A549 (cell line): Measurements from ENCODE around the gene LRRC36. TPM values are rescaled to one million over a fixed set of nuclear protein-coding genes. Genes with fewer than 3 reads are reported as not detected.
"Not testable (repeated sequence)": the region's sequence is repeated elsewhere in the genome, so short reads cannot be mapped to it uniquely, and the experiment has no call there.

Experiments used
- ATAC-seq, 2 experiments: fragments of 200-7000 bp in 1 of 2; fragments of >200 bp in 1 of 2; cut with Nextera tagmentation in 1 of 2; cut with Tn5 transposase in 1 of 2; 3 replicates each; pipeline versions ENCODE4 v1.8.0 to v1.9.1; 2018 to 2020; ENCODE audit warnings: mild to moderate bottlenecking in 1 of 2, moderate library complexity in 1 of 2
- CTCF ChIA-PET: fragments of 300-600 bp; sonication (Branson Sonifier 250); formaldehyde crosslinking; extraction: SDS; loops from one replicate; lab custom pipeline; 2021; ENCODE audit warnings: antibody characterized with exemption, inconsistent platforms; lab: Yijun Ruan, JAX
- POLR2A ChIA-PET: fragments of 350-600 bp; formaldehyde crosslinking; extraction: SDS; loops from one replicate; lab custom pipeline; 2021; ENCODE audit warnings: antibody characterized with exemption, inconsistent platforms; lab: Yijun Ruan, JAX
- DNase-seq, 2 experiments: peaks; one replicate each; pipeline versions ENCODE4 v3.0.0 to v3.0.0-alpha.2; 2011 to 2016; ENCODE audit warnings: low read depth in 1 of 2, low spot score in 1 of 2
- FAIRE-seq: peaks from 2 replicates; lab custom pipeline; 2011; peaks lifted over from hg19 to GRCh38; lab: Jason Lieb, UNC
- H3K27ac ChIP-seq, 2 experiments: fragments of >200 bp; sonication (Bioruptor Twin); formaldehyde crosslinking; 3 replicates each; pipeline ENCODE4 v1.5.1; 2016 to 2017
- H3K4me1 ChIP-seq: fragments of >200 bp; sonication (Bioruptor Twin); formaldehyde crosslinking; 3 replicates; pipeline ENCODE4 v1.6.1; 2016
- H3K4me2 ChIP-seq: fragments of >200 bp; sonication (Bioruptor Twin); formaldehyde crosslinking; 3 replicates; pipeline ENCODE4 v1.6.1; 2016
- H3K4me3 ChIP-seq: fragments of >200 bp; sonication (Bioruptor Twin); formaldehyde crosslinking; 3 replicates; pipeline ENCODE4 v1.5.1; 2016
- H3K9me3 ChIP-seq: fragments of >200 bp; sonication (Bioruptor Twin); formaldehyde crosslinking; 3 replicates; pipeline ENCODE4 v1.6.1; 2016
- BHLHE40 ChIP-seq: IDR thresholded peaks from 2 replicates; pipeline ENCODE4 v1.6.1; 2012; ENCODE audit warnings: low read depth, low read length, inconsistent platforms
- CBX2 ChIP-seq: fragments of 200-600 bp; sonication (generic); IDR thresholded peaks from 2 replicates; pipeline ENCODE4 v1.6.1; 2016; ENCODE audit warnings: low read depth, mild to moderate bottlenecking, borderline replicate concordance
- CBX8 ChIP-seq: fragments of 200-600 bp; sonication (generic); IDR thresholded peaks from 2 replicates; pipeline ENCODE4 v1.6.1; 2016
- CTCF ChIP-seq: fragments of >200 bp; sonication (Bioruptor Twin); formaldehyde crosslinking; IDR thresholded peaks from 3 replicates; pipeline ENCODE4 v1.5.1; 2016
- EHF ChIP-seq: fragments of 250-450 bp; sonication (Bioruptor Pico); IDR thresholded peaks from 2 replicates; pipeline ENCODE4 v1.5.0; 2020; ENCODE audit warnings: mild to moderate bottlenecking
- ESRRA ChIP-seq: fragments of 150-350 bp; IDR thresholded peaks from 2 replicates; pipeline ENCODE4 v1.6.1; 2014; ENCODE audit warnings: mild to moderate bottlenecking, low read length, borderline replicate concordance
- FOSL2 ChIP-seq, 2 experiments: fragments of 450-650 bp in 1 of 2; fragments of >200 bp in 1 of 2; sonication (Bioruptor Twin) in 1 of 2; formaldehyde crosslinking; IDR thresholded peaks; 2 replicates each; pipeline versions ENCODE4 v1.5.0 to v1.6.1; 2016 to 2020; ENCODE audit warnings: mild to moderate bottlenecking in 1 of 2, moderate library complexity in 1 of 2
- FOXS1 ChIP-seq: fragments of 250-450 bp; sonication (Bioruptor Pico); IDR thresholded peaks from 2 replicates; pipeline ENCODE4 v1.5.0; 2020; ENCODE audit warnings: mild to moderate bottlenecking, moderate library complexity
- GATA3 ChIP-seq: IDR thresholded peaks from 2 replicates; pipeline ENCODE4 v1.6.1; 2012; ENCODE audit warnings: borderline replicate concordance
- HDAC2 ChIP-seq: fragments of 200-600 bp; sonication (generic); IDR thresholded peaks from 2 replicates; pipeline ENCODE4 v1.6.1; 2016
- HEYL ChIP-seq: fragments of 250-450 bp; sonication (Bioruptor Pico); IDR thresholded peaks from 2 replicates; pipeline ENCODE4 v1.8.0; 2021; ENCODE audit warnings: mild to moderate bottlenecking, moderate library complexity
- HOXB5 ChIP-seq: fragments of 250-450 bp; sonication (Bioruptor Pico); IDR thresholded peaks from 2 replicates; pipeline ENCODE4 v1.5.0; 2020; ENCODE audit warnings: mild to moderate bottlenecking, moderate library complexity
- JUN ChIP-seq, 2 experiments: fragments of >200 bp; sonication (Bioruptor Twin); formaldehyde crosslinking; IDR thresholded peaks; 2 replicates in 1 of 2; 3 replicates in 1 of 2; pipeline ENCODE4 v1.6.1; 2016 to 2017
- JUNB ChIP-seq: fragments of >200 bp; sonication (Bioruptor Twin); formaldehyde crosslinking; IDR thresholded peaks from 2 replicates; pipeline ENCODE4 v1.6.1; 2016
- KDM5A ChIP-seq: fragments of 200-600 bp; sonication (generic); IDR thresholded peaks from 2 replicates; pipeline ENCODE4 v1.6.1; 2016; ENCODE audit warnings: antibody characterized with exemption, mild to moderate bottlenecking
- MAZ ChIP-seq: fragments of 150-350 bp; IDR thresholded peaks from 2 replicates; pipeline ENCODE4 v1.6.1; 2014; ENCODE audit warnings: antibody characterized with exemption, low read depth, low read length, borderline replicate concordance
- MYC ChIP-seq: IDR thresholded peaks from 2 replicates; pipeline ENCODE4 v1.6.1; 2012; ENCODE audit warnings: mild to moderate bottlenecking, inconsistent platforms, low read length, improper control_type of control experiment, borderline replicate concordance
- NFE2L2 ChIP-seq: fragments of 150-350 bp; conservative IDR thresholded peaks from 2 replicates; pipeline ENCODE4 v1.6.1; 2014; ENCODE audit warnings: low read length
- NPAS2 ChIP-seq: fragments of 250-450 bp; sonication (Bioruptor Pico); IDR thresholded peaks from 2 replicates; pipeline ENCODE4 v1.8.0; 2022; ENCODE audit warnings: mild to moderate bottlenecking, moderate library complexity, borderline replicate concordance
- NR3C1 ChIP-seq: fragments of >200 bp; sonication (Bioruptor Twin); formaldehyde crosslinking; IDR thresholded peaks from 3 replicates; pipeline ENCODE4 v1.6.1; 2017
- PHF8 ChIP-seq: fragments of 200-600 bp; sonication (generic); IDR thresholded peaks from 2 replicates; pipeline ENCODE4 v1.6.1; 2016; ENCODE audit warnings: low read depth, mild to moderate bottlenecking, antibody characterized with exemption, moderate library complexity, borderline replicate concordance
- POLR2AphosphoS2 ChIP-seq: conservative IDR thresholded peaks from 2 replicates; pipeline ENCODE4 v1.6.1; 2012; ENCODE audit warnings: low read length, improper control_type of control experiment, inconsistent platforms
- RARB ChIP-seq: fragments of 250-450 bp; sonication (Bioruptor Pico); IDR thresholded peaks from 2 replicates; pipeline ENCODE4 v1.8.0; 2021; ENCODE audit warnings: mild to moderate bottlenecking, moderate library complexity
- RCOR1 ChIP-seq: fragments of 150-350 bp; IDR thresholded peaks from 2 replicates; pipeline ENCODE4 v1.6.1; 2014; ENCODE audit warnings: antibody characterized with exemption, low read length, low read depth
- TP53 ChIP-seq: fragments of 250-450 bp; sonication (Bioruptor Pico); IDR thresholded peaks from 2 replicates; pipeline ENCODE4 v1.5.0; 2021; ENCODE audit warnings: mild to moderate bottlenecking, moderate library complexity
- ZC3H11A ChIP-seq: fragments of 450-650 bp; IDR thresholded peaks from 2 replicates; pipeline ENCODE4 v1.6.1; 2014; ENCODE audit warnings: antibody characterized with exemption, mild to moderate bottlenecking
- ZFP36 ChIP-seq: fragments of 450-650 bp; IDR thresholded peaks from 2 replicates; pipeline ENCODE4 v1.6.1; 2014; ENCODE audit warnings: borderline replicate concordance; ENCODE audit not compliant: partially characterized antibody
- ZNF302 ChIP-seq: fragments of 250-450 bp; sonication (Bioruptor Pico); IDR thresholded peaks from 2 replicates; pipeline ENCODE4 v1.9.0; 2021; ENCODE audit warnings: inconsistent platforms, mild to moderate bottlenecking, moderate library complexity
- WGBS: methylation state at CpG from one replicate; pipeline ENCODE4 v1.1.6; 2017; ENCODE audit errors: missing lambda C conversion rate; 5-methylcytosine and 5-hydroxymethylcytosine counted together
- polyA plus RNA-seq, 4 experiments: library from polyadenylated mRNA; depleted of rRNA in 3 of 4; stranded (reverse); fragments of >200 nt; fragmentation: RNase III in 1 of 4; extraction: RNeasy Plus Mini Kit Qiagen cat#74134 plus additional on column Dnase treatment in 1 of 4; gene quantifications; 2 replicates in 3 of 4; 3 replicates in 1 of 4; pipeline ENCODE4 v1.2.3, GENCODE V29; 2011 to 2017
- TF ChIP-seq, protein P1 (sequence below): fragments of >200 bp; sonication (Bioruptor Twin); formaldehyde crosslinking; IDR thresholded peaks from 2 replicates; pipeline ENCODE4 v1.6.1; 2016
- TF ChIP-seq, protein P2 (sequence below): fragments of 150-350 bp; IDR thresholded peaks from 2 replicates; pipeline ENCODE4 v1.6.1; 2014; ENCODE audit warnings: low read depth, mild to moderate bottlenecking, low read length

Gene LRRC36
- polyA plus RNA-seq, 2 of the 4 experiments (the other 2 are of a cell fraction) = 0.48 to 0.57 TPM

DNA sequence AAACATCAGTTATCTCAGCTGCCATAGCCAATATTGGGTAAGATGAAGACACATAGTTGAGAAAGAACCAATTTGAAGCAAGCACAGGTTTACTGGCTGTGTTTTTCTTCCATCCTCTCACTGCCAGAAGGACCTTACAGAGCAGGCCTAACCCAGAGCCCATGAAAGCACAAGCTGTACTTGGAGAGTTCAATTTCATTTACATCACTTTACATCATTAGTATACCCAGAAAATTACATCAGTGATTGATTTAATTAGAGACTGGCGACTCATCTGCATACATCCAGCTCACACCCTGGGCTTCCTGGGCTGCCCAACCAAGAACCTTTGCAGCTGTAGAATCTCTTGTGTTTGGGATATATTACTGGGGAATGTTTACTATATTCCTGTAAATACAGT lies 23.7 kb downstream of the LRRC36 start:
- Histone ChIP-seq H3K4me2 (no peak overlapping the region), H3K9me3 (no peaks in the 10 kb centered on the region), H3K4me1 (peaks cover 20% of the 10 kb centered on the region), H3K27ac (no peak overlapping the region), H3K4me3 (no peak overlapping the region)
- 78% methylated on average over 1 of the region's 1 CpG for WGBS
- ChIA-PET CTCF (interaction anchor here (0.9 to 3.9 kb wide), 9 partner anchors 11 to 104 kb away, joined by 3 to 23 read pairs (median 3); partner anchors contain the start of genes KCTD19 and LRRC36), POLR2A (no interaction called here)
- FAIRE-seq (no peak), DNase-seq (no peak), ATAC-seq (no peak)
- no peak for TF ChIP-seq FOSL2 (IDR thresholded peaks at IDR 0.05)
- no peak for TF ChIP-seq FOSL2 (CRISPR knock-in tag; IDR thresholded peaks at IDR 0.05)
- TF ChIP-seq ZFP36 = no peak
- TF ChIP-seq NPAS2 = no peak
- TF ChIP-seq CTCF = no peak
- no peak for TF ChIP-seq KDM5A
- no peak for TF ChIP-seq PHF8
- TF ChIP-seq MAZ = no peak
- TF ChIP-seq CBX2 = no peak
- TF ChIP-seq FOXS1 = no peak
- TF ChIP-seq RCOR1 = no peak
- TF ChIP-seq HDAC2 = no peak
- no peak for TF ChIP-seq GATA3
- TF ChIP-seq TP53 (CRISPR knock-in tag) = no peak
- no peak for TF ChIP-seq ESRRA
- no peak for TF ChIP-seq POLR2AphosphoS2
- TF ChIP-seq, protein P1, sequence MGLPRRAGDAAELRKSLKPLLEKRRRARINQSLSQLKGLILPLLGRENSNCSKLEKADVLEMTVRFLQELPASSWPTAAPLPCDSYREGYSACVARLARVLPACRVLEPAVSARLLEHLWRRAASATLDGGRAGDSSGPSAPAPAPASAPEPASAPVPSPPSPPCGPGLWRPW = no peak
- TF ChIP-seq NR3C1 = no peak
- TF ChIP-seq ZNF302 (CRISPR knock-in tag) = no peak

GRCh38 chr16:67352463-67352862 lies 25.8 kb downstream of the LRRC36 start:
- ATAC-seq, FAIRE-seq, H3K9me3 ChIP-seq, POLR2A ChIA-PET, H3K27ac ChIP-seq, H3K4me2 ChIP-seq, H3K4me1 ChIP-seq, DNase-seq, H3K4me3 ChIP-seq: not testable (repeated sequence)
- peak; percentile 86 for TF ChIP-seq ZC3H11A
- CTCF ChIA-PET = interaction anchor here (0.5 to 3.9 kb wide), 9 partner anchors 13 to 420 kb away, joined by 3 to 23 read pairs (median 4); partner anchors contain the start of genes KCTD19, LRRC36 and ZDHHC1
- 90% methylated on average over 3 of the region's 3 CpGs for WGBS

- TF ChIP-seq RARB (CRISPR knock-in tag) = no peak
- H3K4me1 ChIP-seq = no peaks in the 10 kb centered on the region
- no peak overlapping the region for H3K27ac ChIP-seq
- H3K9me3 ChIP-seq = no peaks in the 10 kb centered on the region
- CTCF ChIA-PET = interaction anchor here (0.9 to 2.5 kb wide), 7 partner anchors 11 to 72 kb away, joined by 3 to 6 read pairs (median 4); partner anchors contain the start of genes KCTD19, LRRC36 and ZDHHC1
- H3K4me3 ChIP-seq = no peak overlapping the region
- H3K4me2 ChIP-seq = no peak overlapping the region
- no peak for FAIRE-seq
- no peak for ATAC-seq
- POLR2A ChIA-PET = no interaction called here
- DNase-seq = no peak
- 81% methylated on average over 3 of the region's 3 CpGs for WGBS
Measured at GRCh38 chr16:67356396-67356795, 29.8 kb downstream of the LRRC36 start.

DNA sequence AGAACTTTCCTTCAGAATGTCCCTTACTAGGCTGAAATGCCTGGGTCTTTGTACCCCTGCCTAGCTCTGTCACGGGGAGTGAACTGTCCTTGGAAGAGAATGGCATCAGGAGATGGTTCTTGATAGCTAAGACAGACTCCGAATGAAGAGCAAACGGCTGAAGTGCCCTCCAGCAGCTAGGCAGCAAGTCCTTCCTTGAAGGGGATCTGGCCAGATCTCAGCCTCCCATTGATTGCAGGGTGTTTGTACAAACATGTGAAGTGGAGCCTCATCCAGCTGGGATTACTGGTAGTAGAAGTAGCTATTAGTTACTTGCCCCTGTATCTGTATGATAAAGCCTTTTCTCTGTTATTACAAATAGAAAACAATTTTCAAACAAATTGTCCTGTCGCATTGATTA lies 30.9 kb downstream of the LRRC36 start:
- ChIA-PET POLR2A (no interaction called here), CTCF (interaction anchor here (1.1 to 1.5 kb wide), 5 partner anchors 12 to 163 kb away, joined by 4 to 6 read pairs (median 4); partner anchors contain the start of genes KCTD19 and LRRC36)
- FAIRE-seq (no peak), DNase-seq (no peak), ATAC-seq (no peak)
- 60% methylated on average over 4 of the region's 4 CpGs for WGBS
- H3K4me3 ChIP-seq = no peak overlapping the region
- no peak overlapping the region for H3K4me2 ChIP-seq
- H3K4me1 ChIP-seq = no peaks in the 10 kb centered on the region
- no peak overlapping the region for H3K27ac ChIP-seq
- H3K9me3 ChIP-seq = no peaks in the 10 kb centered on the region
- no peak for TF ChIP-seq NFE2L2
- no peak for TF ChIP-seq CBX8
- no peak for TF ChIP-seq PHF8
- no peak for TF ChIP-seq JUN (IDR thresholded peaks at IDR 0.05)
- no peak for TF ChIP-seq HEYL
- TF ChIP-seq EHF (CRISPR knock-in tag) = no peak
- TF ChIP-seq GATA3 = no peak
- no peak for TF ChIP-seq BHLHE40
- no peak for TF ChIP-seq ZFP36
- no peak for TF ChIP-seq JUNB
- TF ChIP-seq FOSL2 (IDR thresholded peaks at IDR 0.05) = no peak
- TF ChIP-seq FOSL2 (CRISPR knock-in tag; IDR thresholded peaks at IDR 0.05) = no peak
- no peak for TF ChIP-seq HOXB5
- TF ChIP-seq ESRRA = no peak
- TF ChIP-seq RCOR1 = no peak
- no peak for TF ChIP-seq MYC
- TF ChIP-seq TP53 (CRISPR knock-in tag) = no peak
- TF ChIP-seq, protein P2, sequence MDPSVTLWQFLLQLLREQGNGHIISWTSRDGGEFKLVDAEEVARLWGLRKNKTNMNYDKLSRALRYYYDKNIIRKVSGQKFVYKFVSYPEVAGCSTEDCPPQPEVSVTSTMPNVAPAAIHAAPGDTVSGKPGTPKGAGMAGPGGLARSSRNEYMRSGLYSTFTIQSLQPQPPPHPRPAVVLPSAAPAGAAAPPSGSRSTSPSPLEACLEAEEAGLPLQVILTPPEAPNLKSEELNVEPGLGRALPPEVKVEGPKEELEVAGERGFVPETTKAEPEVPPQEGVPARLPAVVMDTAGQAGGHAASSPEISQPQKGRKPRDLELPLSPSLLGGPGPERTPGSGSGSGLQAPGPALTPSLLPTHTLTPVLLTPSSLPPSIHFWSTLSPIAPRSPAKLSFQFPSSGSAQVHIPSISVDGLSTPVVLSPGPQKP = no peak
